ENCODE data around the gene CST9.

CST9 gene

DNA sequence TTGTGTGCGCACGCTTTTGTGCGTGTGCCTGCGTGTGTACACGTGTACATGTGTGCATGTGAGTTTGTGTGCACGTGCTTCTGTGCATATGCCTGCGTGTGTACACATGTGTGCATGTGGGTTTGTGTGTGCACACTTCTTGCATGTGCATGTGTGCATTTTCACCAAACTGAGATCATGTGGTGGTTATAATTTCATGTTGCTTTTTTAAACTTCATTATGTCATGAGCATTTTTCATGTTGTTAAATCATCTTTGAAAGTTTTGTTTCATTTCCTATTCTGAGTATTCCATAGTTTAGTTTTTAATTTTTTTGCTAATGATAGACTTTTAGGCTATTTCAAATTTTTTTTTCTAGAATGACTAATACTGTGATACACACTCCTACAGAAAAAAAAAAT is 38.4 kb upstream of the CST9 start:
- H3K4me1 ChIP-seq (ENCODE audit: low read depth, poor library complexity, severe bottlenecking) = no peaks in the 10 kb centered on the region
- TF ChIP-seq CTCF (conservative IDR thresholded peaks at IDR 0.05; ENCODE audit: low read depth, low read length) = no peak
- no peaks in the 10 kb centered on the region for H3K36me3 ChIP-seq (ENCODE audit: insufficient read depth)
- no peak overlapping the region for H3K9ac ChIP-seq
- no peak overlapping the region for H2AFZ ChIP-seq (ENCODE audit: low read depth)
- H4K20me1 ChIP-seq (ENCODE audit: insufficient read depth) = no peaks in the 10 kb centered on the region
- no peaks in the 10 kb centered on the region for H3K27me3 ChIP-seq (ENCODE audit: insufficient read depth, low read depth)
- no peaks in the 10 kb centered on the region for H3K79me2 ChIP-seq (ENCODE audit: insufficient read depth, low read depth)
- H3K4me3 ChIP-seq (IDR thresholded peaks at IDR 0.05; ENCODE audit: insufficient read depth, low read depth, low read length) = no peak overlapping the region
- no peak overlapping the region for H3K27ac ChIP-seq
- H3K4me2 ChIP-seq = no peak overlapping the region

DNA sequence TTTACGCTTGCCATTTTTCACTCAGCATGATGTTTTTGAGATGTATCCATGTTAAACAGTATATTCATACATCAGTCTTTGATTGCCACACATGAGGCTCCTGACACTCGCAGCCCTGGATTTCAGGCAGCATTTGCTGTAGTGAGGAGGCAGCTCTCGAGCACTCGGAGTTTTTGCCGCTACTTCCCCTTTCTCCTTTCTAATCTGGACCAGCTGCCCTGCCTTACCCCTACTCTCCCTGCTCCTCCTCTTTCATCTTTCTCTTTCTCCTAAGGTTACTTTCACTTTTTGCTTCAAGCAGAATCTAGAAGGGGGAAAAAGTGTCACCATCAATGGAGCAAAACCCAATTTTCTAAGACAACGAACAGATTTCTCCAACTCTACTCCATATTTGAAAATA is 37.9 kb upstream of the CST9 start:
- no peak for TF ChIP-seq CTCF (conservative IDR thresholded peaks at IDR 0.05; ENCODE audit: low read depth, low read length)

GRCh38 chr20:23641936-23642751 is 36.4 kb upstream of the CST9 start:
- no peak for TF ChIP-seq CTCF (conservative IDR thresholded peaks at IDR 0.05; ENCODE audit: low read depth, low read length)
- Histone ChIP-seq H3K79me2 (ENCODE audit: insufficient read depth, low read depth) (no peaks in the 10 kb centered on the region), H4K20me1 (ENCODE audit: insufficient read depth) (no peaks in the 10 kb centered on the region), H3K4me2 (no peak overlapping the region), H3K9ac (no peak overlapping the region), H3K4me1 (ENCODE audit: low read depth, poor library complexity, severe bottlenecking) (no peaks in the 10 kb centered on the region), H3K4me3 (IDR thresholded peaks at IDR 0.05; ENCODE audit: insufficient read depth, low read depth, low read length) (no peak overlapping the region), H3K36me3 (ENCODE audit: insufficient read depth) (no peaks in the 10 kb centered on the region), H2AFZ (ENCODE audit: low read depth) (no peak overlapping the region), H3K27me3 (ENCODE audit: insufficient read depth, low read depth) (no peaks in the 10 kb centered on the region), H3K27ac (no peak overlapping the region)

More for the DNA sequence above, 37.9 kb upstream of the CST9 start:
- Histone ChIP-seq H3K4me2 (no peak overlapping the region), H3K9ac (no peak overlapping the region), H3K36me3 (ENCODE audit: insufficient read depth) (no peaks in the 10 kb centered on the region), H4K20me1 (ENCODE audit: insufficient read depth) (no peaks in the 10 kb centered on the region), H2AFZ (ENCODE audit: low read depth) (no peak overlapping the region), H3K27ac (no peak overlapping the region), H3K27me3 (ENCODE audit: insufficient read depth, low read depth) (no peaks in the 10 kb centered on the region), H3K79me2 (ENCODE audit: insufficient read depth, low read depth) (no peaks in the 10 kb centered on the region), H3K4me1 (ENCODE audit: low read depth, poor library complexity, severe bottlenecking) (no peaks in the 10 kb centered on the region), H3K4me3 (IDR thresholded peaks at IDR 0.05; ENCODE audit: insufficient read depth, low read depth, low read length) (no peak overlapping the region)

- H4K20me1 ChIP-seq (ENCODE audit: insufficient read depth) = no peaks in the 10 kb centered on the region
- H3K27ac ChIP-seq = no peak overlapping the region
- no peak overlapping the region for H3K4me2 ChIP-seq
- TF ChIP-seq CTCF (conservative IDR thresholded peaks at IDR 0.05; ENCODE audit: low read depth, low read length) = no peak
- no peak overlapping the region for H2AFZ ChIP-seq (ENCODE audit: low read depth)
- no peak overlapping the region for H3K4me3 ChIP-seq (IDR thresholded peaks at IDR 0.05; ENCODE audit: insufficient read depth, low read depth, low read length)
- H3K4me1 ChIP-seq (ENCODE audit: low read depth, poor library complexity, severe bottlenecking) = no peaks in the 10 kb centered on the region
- no peaks in the 10 kb centered on the region for H3K36me3 ChIP-seq (ENCODE audit: insufficient read depth)
- no peaks in the 10 kb centered on the region for H3K27me3 ChIP-seq (ENCODE audit: insufficient read depth, low read depth)
- H3K9ac ChIP-seq = no peak overlapping the region
- no peaks in the 10 kb centered on the region for H3K79me2 ChIP-seq (ENCODE audit: insufficient read depth, low read depth)
Measured at GRCh38 chr20:23640671-23641667, 35.3 kb upstream of the CST9 start.

Data from KMS-11 (cell line).